GM19468 (cell line): ENCODE measurements around the gene SLC25A29.
"Not testable (repeated sequence)": the region's sequence is repeated elsewhere in the genome, so short reads cannot be mapped to it uniquely, and the experiment has no call there.

Source experiments
- ATAC-seq: cut with Tn5 transposase; IDR thresholded peaks from one replicate; pipeline ENCODE4 v1.9.1; 2021; ENCODE audit warnings: mild to moderate bottlenecking, moderate library complexity, moderate number of reproducible peaks; ENCODE audit not compliant: unreplicated experiment; ENCODE audit errors: extremely low read depth

SLC25A29 gene

DNA sequence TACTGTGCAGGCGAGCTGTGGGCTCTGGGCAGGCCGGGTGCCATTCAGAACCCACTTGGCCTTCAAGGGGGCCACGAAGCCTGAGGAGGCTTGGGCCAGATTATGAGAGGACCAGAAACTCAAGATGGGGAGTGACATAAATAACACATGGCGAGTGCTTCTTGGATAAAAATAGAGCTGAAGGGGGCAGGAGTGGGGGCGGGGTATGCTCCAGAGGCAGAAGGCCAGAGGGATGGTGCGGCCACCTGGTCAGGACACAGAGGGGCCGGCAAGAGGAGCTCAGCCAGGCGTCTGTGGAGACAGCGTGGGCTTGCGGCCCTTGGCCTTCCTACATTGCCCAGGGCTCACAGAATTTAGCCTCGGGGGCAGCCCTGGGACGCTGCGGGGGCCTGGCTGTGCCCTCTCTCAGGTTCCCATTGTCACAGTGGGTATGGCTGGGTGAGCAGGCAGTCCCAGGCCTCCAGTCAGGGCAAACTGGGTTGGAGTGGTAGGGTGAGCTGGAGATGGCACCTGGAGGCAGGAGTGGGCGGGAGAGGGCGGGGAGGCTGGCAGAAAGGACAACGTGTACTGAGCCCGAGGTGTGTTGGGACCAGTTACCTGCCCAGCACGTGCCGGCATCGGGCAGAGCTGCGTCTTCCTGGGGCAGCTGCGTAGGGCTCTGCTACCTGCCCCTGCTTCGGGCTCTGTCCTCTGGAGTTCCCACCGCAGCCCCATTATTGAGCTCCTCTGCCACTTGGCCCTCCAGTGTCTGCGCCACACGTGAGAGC, 7.4 kb upstream of the SLC25A29 start:
- no peak for ATAC-seq

DNA sequence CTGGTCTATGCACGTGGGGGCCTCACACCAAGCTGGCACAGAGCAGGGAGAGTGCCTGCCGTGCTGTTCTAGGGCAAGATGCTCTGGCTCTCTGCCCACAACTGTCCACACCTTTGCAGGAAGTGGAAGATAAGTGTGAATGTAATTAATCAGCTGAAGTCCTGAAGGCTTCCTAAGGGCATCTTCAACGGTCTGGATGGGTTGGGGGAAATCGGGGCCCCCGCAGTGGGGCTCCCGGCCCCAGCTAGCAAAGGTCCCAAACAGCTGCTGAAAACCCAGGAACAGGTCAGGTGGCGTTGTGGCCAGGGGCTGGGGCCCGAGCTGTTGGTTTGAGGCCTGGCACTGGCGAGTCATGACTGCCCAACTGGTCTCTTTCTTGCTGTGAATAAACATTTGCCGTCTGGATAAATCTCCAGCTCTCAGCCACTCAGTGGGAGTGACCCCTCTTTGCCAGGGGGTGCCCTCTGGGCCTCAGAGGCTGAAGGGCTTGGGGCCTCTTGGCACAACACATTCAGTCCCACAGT, 6.7 kb upstream of the SLC25A29 start:
- no peak for ATAC-seq

DNA sequence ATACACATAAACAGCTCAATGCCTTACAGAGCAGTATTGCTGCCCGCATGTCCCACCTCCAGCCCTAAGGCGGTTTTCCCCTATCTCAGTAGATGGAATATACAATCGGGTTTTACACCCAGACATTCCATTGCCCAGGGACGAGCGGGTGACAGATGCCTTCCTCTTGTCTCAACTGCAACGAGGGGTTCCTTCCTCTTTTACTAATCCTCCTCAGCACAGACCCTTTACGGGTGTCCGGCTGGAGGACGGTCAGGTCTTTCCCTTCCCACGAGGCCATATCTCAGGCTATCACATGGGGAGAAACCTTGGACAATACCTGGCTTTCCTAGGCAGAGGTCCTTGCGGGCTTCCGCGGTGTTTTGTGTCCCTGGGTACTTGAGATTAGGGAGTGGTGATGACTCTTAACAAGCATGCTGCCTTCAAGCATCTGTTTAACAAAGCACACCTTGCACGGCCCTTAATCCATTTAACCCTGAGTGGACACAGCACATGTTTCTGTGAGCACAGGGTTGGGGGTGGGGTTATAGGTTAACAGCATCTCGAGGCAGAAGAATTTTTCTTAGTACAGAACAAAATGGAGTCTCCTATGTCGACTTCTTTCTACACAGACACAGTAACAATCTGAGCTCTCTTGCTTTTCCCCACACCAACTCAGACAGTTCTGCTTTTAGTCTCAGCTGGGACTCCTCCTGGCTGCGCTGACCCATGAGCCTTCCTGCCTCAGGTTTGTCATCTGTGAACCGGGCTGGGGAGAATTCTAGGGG, 6.0 kb upstream of the SLC25A29 start:
- not testable (repeated sequence) for ATAC-seq

DNA sequence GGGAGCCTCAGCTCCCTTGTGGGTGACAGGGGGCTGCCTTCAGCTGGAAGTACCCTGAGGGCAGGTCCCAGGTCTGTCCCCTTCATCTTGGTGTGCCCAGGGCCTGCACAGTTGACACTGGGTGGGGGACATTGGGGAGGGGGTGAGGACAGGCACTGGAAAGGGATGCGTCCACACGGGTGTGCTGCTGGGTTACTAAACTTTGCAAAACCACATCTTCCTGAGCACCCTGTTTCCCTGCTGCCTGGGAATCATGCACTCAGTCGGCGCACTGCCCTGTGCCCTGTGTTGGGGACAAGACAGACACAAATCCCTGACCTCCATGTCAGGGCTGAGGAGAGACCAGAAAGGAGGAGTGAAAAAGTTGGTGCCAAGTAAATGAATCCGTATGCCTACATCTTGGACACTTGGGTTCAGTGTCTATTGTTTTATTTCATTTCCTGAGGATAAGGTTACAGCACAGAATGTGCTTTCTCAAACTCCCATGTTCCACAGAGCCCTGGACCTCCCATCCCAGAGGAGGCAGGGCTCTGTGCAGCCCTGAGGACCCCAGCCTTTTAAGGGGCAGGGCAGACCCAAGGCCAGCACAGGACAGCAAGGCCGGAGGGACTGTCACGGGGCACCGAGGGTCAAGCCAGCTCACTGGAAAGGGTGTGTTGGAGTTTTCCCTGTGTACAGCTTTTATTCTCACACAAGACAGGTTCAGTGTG, 2.9 kb upstream of the SLC25A29 start:
- no peak for ATAC-seq

DNA sequence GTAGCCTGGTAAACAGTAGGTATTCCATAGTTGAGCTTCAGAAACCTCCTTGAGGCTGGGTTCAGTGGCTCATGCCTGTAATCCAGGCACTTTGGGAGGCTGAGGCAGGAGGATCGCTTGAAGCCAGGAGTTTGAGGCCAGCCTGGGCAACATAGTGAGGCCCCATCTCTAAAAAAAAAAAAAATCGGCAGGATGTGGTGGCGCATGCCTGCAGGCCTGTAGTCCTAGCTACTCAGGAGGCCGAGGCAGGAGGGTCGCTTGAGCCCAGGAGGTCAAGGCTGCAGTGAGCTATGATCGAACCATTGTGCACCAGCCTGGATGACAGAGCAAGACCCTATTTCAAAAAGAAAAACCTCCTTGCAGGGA, 2.2 kb upstream of the SLC25A29 start:
- ATAC-seq: not testable (repeated sequence)

DNA sequence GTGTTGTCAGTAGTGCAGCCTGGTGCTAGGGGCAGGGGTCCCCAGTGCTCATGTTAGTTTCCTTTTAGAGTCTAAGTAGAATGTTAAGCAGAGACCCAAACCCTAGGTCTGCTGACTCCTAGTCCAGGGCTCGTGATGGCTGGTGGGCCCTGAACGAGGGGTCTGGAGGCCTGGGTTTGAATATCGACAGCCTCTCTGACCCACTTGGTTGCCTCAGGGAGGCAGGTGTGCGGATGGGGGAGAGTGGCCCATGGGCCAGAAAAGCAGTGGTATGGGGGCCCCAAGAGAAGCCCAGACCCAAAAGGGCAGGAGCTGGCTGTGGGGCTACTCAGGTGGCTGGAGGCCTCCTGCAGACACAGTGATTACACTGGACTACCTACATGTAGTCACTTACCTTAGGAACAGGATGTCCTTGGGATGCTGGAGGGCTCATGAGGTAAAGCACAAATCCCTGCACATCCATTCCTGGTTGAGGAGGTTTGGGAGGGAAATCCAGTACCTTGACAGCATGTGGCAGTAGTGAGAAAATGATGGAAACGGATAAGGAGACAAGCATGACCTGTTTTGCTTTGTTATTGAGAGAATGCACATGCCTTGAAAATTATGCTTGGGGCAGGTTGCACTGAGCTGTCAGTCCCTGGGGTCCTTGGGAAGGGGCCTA, 1.7 kb upstream of the SLC25A29 start:
- no peak for ATAC-seq

DNA sequence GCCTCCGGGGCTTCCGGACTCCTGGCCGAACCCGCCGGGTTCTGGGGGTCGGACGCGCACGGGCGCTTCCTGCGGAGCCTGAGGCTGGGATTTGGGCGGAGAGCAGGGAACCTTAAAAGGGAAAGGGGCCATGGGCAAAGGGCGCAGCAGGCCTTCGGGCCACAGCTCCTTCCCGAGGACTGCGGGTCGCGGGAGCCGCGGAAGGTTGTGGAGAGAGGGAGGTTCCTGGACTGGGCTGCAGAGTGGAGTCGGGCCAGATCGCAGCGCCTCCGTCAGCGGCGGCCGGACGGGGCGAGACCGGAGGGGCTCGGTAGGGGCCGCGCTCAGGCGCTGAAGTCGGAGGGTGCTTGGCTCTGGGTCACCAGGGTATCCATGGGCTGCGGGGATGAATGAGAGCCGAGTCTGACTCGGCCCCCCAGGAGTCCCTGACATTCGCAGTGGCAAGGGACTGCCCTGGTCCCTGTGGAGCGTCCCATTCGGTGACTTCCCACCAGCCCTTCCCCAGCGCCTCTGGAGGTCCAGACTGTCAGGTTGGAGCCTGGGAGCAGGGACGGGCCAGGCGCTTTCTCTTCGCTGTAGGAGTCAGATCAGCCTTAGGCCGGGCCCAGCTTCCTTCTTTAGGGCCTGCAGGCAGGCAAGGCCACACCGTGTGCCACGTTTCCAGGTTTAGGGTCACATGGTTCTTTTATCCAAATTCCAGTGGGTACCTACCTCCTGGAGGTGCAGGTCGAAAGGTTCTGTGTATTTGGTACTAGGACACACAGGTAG, 938 bp upstream of the SLC25A29 start:
- ATAC-seq: no peak

DNA sequence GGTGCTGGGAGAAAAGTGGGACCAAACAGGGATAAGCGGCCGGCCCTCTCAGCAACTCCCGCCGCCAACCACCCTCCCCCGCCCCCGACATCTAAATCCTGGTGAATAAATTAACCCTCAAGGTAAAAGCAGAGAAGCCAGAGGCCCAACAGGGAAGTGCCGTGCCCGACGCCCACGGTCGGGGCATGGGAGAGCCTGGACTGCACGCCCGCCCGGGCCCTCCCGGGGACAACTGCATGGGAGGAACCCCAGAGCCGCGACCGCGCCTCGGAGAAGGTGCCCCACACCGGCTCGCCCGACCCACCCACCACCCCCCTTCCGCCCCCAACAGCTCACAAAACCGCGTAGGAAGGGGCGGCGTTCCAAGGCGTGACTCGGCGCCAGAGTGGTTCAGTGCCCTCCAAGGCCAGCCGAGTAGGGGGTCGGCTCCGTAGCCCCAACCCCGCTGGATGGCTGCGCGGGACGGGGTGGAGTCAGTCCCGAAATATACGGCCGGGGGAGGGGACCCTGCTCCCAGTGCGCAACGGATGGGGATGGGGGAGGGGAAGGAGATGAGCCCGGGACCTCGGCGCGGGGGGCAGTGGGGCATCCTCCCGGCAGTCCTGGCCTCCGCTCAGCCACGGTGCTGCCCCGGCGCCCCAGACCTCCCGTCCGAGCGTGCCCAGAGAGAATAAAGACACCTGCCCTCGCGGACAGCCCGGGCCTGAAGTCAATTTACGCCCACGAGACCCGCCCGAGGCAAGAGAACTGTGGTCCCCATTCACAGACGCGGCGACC, 732 bp downstream of the SLC25A29 start:
- no peak for ATAC-seq

DNA sequence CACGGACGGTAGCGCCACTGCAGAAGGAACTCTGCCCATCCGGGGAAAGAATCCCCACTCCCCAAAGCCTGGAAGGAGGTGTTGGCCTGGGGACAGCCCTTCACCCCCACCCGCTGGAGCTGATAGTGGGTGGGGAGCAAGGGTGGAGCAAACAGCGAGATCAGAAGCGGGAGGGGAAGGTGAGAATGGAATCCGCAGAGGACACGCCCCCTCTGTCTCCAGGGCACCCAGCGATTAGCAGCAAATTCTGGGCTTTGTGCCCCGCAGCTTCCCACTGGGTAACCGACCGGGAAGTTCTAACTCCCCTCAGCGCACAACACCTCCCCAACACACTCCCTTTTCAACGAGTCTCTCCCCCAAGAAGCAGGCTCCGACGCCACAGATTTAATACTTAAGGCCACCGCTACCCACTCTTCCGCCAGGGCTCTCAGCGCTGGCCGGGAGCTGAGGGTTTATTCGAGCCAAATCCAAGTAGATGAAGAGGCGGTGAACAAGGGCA, 1.4 kb downstream of the SLC25A29 start:
- no peak for ATAC-seq

DNA sequence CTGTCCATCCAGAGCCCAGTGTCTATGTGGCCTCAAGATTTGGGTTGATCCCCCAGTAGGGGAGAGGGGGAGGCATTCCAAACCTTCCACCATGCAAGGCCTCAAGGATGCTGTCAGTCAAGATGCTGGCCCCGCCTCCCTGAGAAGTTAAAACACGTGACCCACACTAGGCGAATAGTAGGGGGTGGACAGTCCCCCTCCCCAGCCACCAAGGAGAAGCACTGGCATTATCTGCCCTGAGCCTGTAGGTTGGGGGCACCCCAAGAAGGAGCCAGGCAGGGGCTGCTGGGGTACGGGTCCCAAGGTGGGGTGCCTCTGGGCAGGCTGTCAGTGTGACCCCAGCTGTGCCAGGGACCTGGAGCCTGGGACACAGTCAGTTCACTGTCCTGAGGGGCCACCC, 2.3 kb downstream of the SLC25A29 start:
- no peak for ATAC-seq

DNA sequence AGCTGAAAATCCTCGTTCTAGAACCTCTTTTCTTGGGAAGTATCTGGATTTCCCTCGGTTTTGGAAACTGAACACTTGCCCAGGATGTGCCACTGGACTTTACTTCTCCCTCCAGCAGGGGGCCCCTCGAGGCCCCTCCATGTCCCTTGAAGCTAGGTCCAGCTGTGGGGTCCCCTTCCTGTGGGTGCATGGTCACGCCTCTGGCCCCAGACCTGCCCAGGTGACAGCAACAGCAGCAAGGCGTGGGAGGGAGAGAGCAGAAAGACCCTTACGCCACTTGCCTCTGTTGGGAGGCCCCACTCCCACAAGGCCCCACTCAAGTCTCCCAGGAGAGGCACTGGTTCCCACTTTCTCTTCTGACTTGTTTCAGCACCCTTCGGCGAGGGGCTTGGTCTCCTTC, 3.1 kb downstream of the SLC25A29 start:
- no peak for ATAC-seq

DNA sequence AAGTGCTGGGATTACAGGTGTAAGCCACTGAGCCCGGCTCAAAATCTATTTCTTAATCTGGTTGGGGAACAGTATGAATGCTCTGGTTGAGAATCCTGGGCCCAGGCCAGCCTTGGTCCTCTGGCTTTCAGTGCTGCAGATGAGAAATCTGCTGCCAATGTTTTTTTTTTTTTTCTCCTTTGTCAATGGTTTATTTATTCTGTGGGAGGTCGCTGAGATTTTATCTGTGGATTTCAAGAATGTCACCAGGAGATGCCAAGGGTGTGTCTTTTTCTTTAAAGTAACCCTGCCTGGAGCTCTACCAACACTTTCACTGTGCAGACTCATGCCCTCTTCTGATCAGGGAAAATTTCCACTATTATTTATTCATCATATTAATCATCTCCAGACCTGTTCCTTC, 3.6 kb downstream of the SLC25A29 start:
- ATAC-seq: no peak

DNA sequence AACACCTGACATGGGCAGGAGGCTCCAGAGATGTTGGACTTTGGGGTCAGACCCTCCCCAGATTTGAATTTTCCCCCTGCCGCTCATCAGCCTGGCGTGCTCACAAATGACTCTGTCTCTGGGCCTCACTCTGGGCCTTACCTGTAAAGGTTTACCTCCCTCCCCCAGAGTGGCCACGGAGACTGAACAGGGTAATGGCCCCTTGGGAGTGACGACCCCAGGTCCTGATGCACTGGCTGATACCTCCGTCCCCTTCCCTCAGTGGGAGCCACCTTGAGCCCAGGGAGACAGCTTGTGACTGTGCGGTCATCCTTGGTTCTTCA, 7.0 kb downstream of the SLC25A29 start:
- no peak for ATAC-seq

DNA sequence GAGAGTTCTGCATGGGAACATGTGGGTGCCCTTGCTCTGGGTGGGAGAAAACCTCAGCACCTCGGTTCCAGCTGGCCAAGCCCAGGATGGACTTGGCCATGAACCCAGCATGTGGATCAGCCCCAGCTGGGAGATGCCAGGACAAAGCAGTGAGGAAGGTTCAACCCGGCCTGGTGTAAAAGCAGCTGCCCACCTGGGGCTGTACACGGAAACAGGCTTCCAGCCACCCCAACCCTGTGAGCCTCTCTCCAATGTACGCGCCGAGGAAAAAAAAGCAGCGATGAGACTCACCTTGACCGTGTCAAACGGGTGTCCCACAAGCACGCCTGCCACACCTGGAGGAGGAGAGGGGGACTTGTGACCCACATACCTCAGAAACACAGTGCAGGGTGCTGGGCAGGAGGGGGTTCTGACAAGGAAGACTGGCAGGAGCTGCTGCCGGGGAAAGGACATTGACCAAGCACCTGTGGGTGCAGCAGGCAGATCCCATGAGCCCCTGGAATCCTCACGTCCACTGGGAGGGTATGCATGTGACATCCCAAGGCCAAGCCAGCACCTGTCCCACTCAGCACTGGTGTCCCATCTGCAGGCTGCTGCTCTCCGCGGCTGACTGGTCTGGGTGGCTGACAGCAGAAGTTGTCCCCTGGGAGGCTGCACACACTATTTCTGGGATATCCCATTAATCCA, 7.5 kb downstream of the SLC25A29 start:
- no peak for ATAC-seq

DNA sequence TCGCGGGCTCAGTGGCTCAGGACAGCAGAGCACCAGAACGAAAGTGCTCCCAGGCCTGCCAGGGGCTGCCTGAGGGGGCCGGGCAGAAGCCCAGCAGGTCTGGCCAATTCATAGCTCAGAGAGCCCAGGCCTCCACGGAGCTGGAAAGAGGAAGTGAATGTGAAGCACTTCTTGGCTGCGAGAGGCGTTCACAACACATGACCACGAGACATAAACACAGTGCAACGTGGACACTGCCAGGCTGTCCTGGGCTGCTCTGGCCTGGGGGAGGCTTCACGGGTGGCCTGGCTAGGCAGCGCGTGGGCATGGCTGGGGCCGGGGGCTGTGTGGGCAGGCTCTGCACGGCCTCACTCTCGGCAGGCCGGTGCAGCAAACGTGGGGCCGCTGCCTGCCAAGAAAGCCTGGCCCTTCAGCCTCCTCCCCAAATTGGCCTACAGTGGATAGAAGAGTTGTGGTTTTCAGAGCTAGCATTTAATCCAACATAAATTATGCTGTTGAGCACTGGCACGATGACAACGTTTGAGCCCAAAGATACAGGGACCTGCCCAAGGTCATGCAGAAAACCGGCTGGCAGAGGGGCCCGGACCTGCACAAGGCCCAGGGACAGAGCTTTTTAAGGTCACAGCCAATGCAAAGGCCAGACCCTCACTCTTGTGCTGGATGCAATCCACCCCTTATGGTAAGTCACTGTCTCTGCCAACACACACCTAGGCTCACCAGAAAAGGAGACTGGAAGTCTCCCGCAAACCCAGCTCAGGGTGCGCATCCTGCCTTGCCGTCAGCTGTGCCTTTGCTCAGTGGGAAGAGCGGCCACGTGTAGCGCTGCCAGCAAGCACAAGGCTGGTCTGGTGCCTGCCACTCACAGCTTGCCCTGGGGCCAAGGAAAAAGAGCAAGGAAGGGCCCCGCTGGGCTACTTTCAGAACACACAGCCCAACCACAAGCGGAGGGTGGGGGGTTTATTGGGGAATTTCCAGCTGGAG, 8.6 kb downstream of the SLC25A29 start:
- peak; percentile 31 for ATAC-seq

DNA sequence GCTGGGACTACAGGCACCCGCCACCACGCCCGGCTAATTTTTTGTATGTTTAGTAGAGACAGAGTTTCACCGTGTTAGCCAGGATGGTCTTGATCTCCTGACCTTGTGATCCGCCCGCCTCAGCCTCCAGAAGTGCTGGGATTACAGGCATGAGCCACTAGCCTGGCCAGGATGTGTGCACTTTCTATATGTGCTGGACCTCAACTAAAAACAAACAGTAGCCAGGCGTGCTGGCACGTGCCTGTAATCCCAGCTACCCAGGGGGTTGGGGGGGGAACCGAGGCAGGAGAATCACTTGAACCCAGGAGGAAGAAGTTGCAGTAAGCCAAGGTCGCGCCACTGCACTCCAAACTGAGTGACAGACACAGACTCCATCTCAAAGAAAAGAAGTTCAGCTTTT, 9.5 kb downstream of the SLC25A29 start:
- not testable (repeated sequence) for ATAC-seq

DNA sequence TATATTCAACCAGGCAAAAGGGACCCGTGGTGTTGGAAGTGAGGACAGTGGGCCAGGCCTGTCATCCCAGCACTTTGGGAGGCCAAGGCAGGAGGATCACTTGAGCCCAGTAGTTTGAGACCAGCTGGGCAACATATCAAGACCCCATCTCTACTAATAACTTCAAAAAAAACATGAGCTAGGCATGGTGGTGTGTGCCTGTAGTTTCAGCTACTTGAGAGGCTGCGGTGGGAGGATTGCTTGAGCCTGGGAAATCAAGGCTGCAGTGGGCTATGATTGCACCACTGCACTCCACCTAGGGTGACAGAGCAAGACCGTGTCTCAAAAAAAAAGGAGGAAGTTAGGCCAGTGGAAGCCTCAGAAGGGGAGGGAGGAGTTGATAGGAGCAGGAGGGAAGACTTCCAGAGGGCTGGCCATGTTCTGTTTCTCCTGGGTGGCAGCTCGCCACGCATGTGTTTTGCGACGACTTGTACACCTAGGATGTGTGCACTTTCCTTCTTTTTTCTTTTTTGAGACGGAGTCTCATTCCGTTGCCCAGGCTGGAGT, 10.1 kb downstream of the SLC25A29 start:
- ATAC-seq: no peak
